GM10266 (cell line): ENCODE measurements around the gene ENOX1.
A peak's percentile ranks its signal among the peaks of the same experiment; 100 is the strongest.

Experiments
- DNase-seq: peaks from one replicate; pipeline ENCODE4 v3.0.0; 2012; ENCODE audit errors: extremely low spot score
- CTCF ChIP-seq: IDR thresholded peaks from 2 replicates; pipeline ENCODE4 v1.5.1; 2012; ENCODE audit warnings: mild to moderate bottlenecking, low read depth; ENCODE audit not compliant: control insufficient read depth, insufficient read depth; ENCODE audit errors: missing control alignments

ENOX1 gene

GRCh38 chr13:43319617-43320444, 466.9 kb downstream of the ENOX1 start:
- no peak for TF ChIP-seq CTCF
- no peak for DNase-seq

- no peak for DNase-seq
- no peak for TF ChIP-seq CTCF
Observed at GRCh38 chr13:43316946-43317353, 469.8 kb downstream of the ENOX1 start.

- no peak for DNase-seq
Observed at GRCh38 chr13:43316281-43316680, 470.5 kb downstream of the ENOX1 start.

GRCh38 chr13:43315522-43315921, 471.2 kb downstream of the ENOX1 start:
- no peak for TF ChIP-seq CTCF
- DNase-seq: no peak

More at GRCh38 chr13:43316281-43316680, 470.5 kb downstream of the ENOX1 start:
- TF ChIP-seq CTCF: no peak

- no peak for DNase-seq
- TF ChIP-seq CTCF: no peak
Observed at GRCh38 chr13:43309311-43309710, 477.5 kb downstream of the ENOX1 start.

GRCh38 chr13:43307921-43308433, 478.8 kb downstream of the ENOX1 start:
- DNase-seq: peak; percentile 43
- TF ChIP-seq CTCF: no peak
